ENCODE data around the gene LGR5. TPM values are rescaled to one million over a fixed set of nuclear protein-coding genes. Genes with fewer than 3 reads are reported as not detected.

The LGR5 gene
- total RNA-seq, 1 experiment from 2014 or later, result not detected

- H4K20me1 ChIP-seq (ENCODE audit: insufficient read depth), result no peaks in the 10 kb centered on the region
- ChIA-PET RAD21 (ENCODE audit: low non-redundant PET in 1 of 2, low total read pairs in 2 of 2, uncharacterized antibody in 2 of 2, unreplicated experiment in 2 of 2) (no interaction called here), CTCF (no interaction called here), POLR2A (no interaction called here)
- H3K79me2 ChIP-seq (ENCODE audit: insufficient read depth, low read length), result no peaks in the 10 kb centered on the region
- no peaks in the 10 kb centered on the region for H3K9me2 ChIP-seq (ENCODE audit: insufficient read depth)
- no peak overlapping the region for H2AFZ ChIP-seq (ENCODE audit: low read depth, low read length, poor library complexity, severe bottlenecking)
- no peaks in the 10 kb centered on the region for H3K36me3 ChIP-seq (ENCODE audit: control insufficient read depth in 1 of 2, insufficient read depth in 2 of 2, low read length in 2 of 2)
- H3K27me3 ChIP-seq (ENCODE audit: insufficient read depth, low read length), result no peaks in the 10 kb centered on the region
- no peak overlapping the region for H3K9ac ChIP-seq (ENCODE audit: low read length)
- no peak overlapping the region for H3K4me3 ChIP-seq (replicated peaks in 1 of 2; ENCODE audit: low read depth in 1 of 2, low read length in 2 of 2)
- intact Hi-C loops (cut with micrococcal nuclease), result no loop called here
- ATAC-seq, result no peak
- TF ChIP-seq EGR1 (IDR thresholded peaks at IDR 0.05; ENCODE audit: low read depth), result no peak
- no peak for TF ChIP-seq ATF3 (IDR thresholded peaks at IDR 0.05)
- no peak for TF ChIP-seq POLR2AphosphoS5 (IDR thresholded peaks at IDR 0.05; ENCODE audit: low read depth, low read length)
- TF ChIP-seq SP1 (IDR thresholded peaks at IDR 0.05; ENCODE audit: low read depth), result no peak
- BruUV-seq (replicated peaks), result no TSS peak
- H3K27ac ChIP-seq (ENCODE audit: low read depth, low read length), result no peak overlapping the region
- H3K4me1 ChIP-seq (ENCODE audit: control insufficient read depth in 1 of 2, insufficient read depth in 2 of 2, low read length in 2 of 2), result no peaks in the 10 kb centered on the region
- DNase-seq (ENCODE audit: low read depth, low spot score), result no peak
- no peaks in the 10 kb centered on the region for H3K9me3 ChIP-seq (ENCODE audit: control insufficient read depth in 1 of 2, insufficient read depth in 1 of 2, low read depth in 1 of 2, low read length in 2 of 2)
- H3K4me2 ChIP-seq (ENCODE audit: low read length), result no peak overlapping the region
Measured at GRCh38 chr12:71410844-71411243, 28.8 kb upstream of the LGR5 start.

GRCh38 chr12:71411635-71412034 lies 28.0 kb upstream of the LGR5 start:
- ChIA-PET POLR2A (no interaction called here), RAD21 (ENCODE audit: low non-redundant PET in 1 of 2, low total read pairs in 2 of 2, uncharacterized antibody in 2 of 2, unreplicated experiment in 2 of 2) (no interaction called here), CTCF (no interaction called here)
- no peak overlapping the region for H2AFZ ChIP-seq (ENCODE audit: low read depth, low read length, poor library complexity, severe bottlenecking)
- H3K9me2 ChIP-seq (ENCODE audit: insufficient read depth), result no peaks in the 10 kb centered on the region
- H3K36me3 ChIP-seq (ENCODE audit: control insufficient read depth in 1 of 2, insufficient read depth in 2 of 2, low read length in 2 of 2), result no peaks in the 10 kb centered on the region
- intact Hi-C loops (cut with micrococcal nuclease), result no loop called here
- H3K79me2 ChIP-seq (ENCODE audit: insufficient read depth, low read length), result no peaks in the 10 kb centered on the region
- no peaks in the 10 kb centered on the region for H4K20me1 ChIP-seq (ENCODE audit: insufficient read depth)
- no peak for DNase-seq (ENCODE audit: low read depth, low spot score)
- no peak for TF ChIP-seq SIN3A (IDR thresholded peaks at IDR 0.05; ENCODE audit: low read depth)
- no peak for TF ChIP-seq ATF3 (IDR thresholded peaks at IDR 0.05)
- TF ChIP-seq ELF1 (IDR thresholded peaks at IDR 0.05; ENCODE audit: borderline replicate concordance, low read depth), result no peak
- TF ChIP-seq SRF (IDR thresholded peaks at IDR 0.05; ENCODE audit: low read depth), result no peak
- no peak for TF ChIP-seq ZFX (IDR thresholded peaks at IDR 0.05)
- TF ChIP-seq POLR2A (IDR thresholded peaks at IDR 0.05; ENCODE audit: borderline replicate concordance, extremely low read depth, insufficient read depth, insufficient read length), result no peak
- no peak for TF ChIP-seq CEBPB (IDR thresholded peaks at IDR 0.05; ENCODE audit: low read depth)
- TF ChIP-seq CBX3 (IDR thresholded peaks at IDR 0.05; ENCODE audit: low read depth), result no peak
- no TSS peak for BruUV-seq (replicated peaks)
- H3K4me3 ChIP-seq (replicated peaks in 1 of 2; ENCODE audit: low read depth in 1 of 2, low read length in 2 of 2), result no peak overlapping the region
- H3K27ac ChIP-seq (ENCODE audit: low read depth, low read length), result no peak overlapping the region
- no peak for ATAC-seq
- no peaks in the 10 kb centered on the region for H3K27me3 ChIP-seq (ENCODE audit: insufficient read depth, low read length)
- H3K9ac ChIP-seq (ENCODE audit: low read length), result no peak overlapping the region
- no peaks in the 10 kb centered on the region for H3K4me1 ChIP-seq (ENCODE audit: control insufficient read depth in 1 of 2, insufficient read depth in 2 of 2, low read length in 2 of 2)
- no peak overlapping the region for H3K4me2 ChIP-seq (ENCODE audit: low read length)
- no peaks in the 10 kb centered on the region for H3K9me3 ChIP-seq (ENCODE audit: control insufficient read depth in 1 of 2, insufficient read depth in 1 of 2, low read depth in 1 of 2, low read length in 2 of 2)
